Glutamatergic neuron (in vitro differentiated cells): ENCODE measurements around the gene DHX29. TPM values are rescaled to one million over a fixed set of nuclear protein-coding genes. Genes with fewer than 3 reads are reported as not detected.

Experiments used
- DNase-seq: peaks from one replicate; pipeline ENCODE4 v3.0.0; 2022
- H3K27ac Mint-ChIP-seq: one replicate; pipeline ENCODE4 v1.8.0; 2020; ENCODE audit warnings: mild to moderate bottlenecking, mixed read lengths, inconsistent platforms; ENCODE audit not compliant: unreplicated experiment
- H3K27me3 Mint-ChIP-seq: one replicate; pipeline ENCODE4 v1.8.0; 2020; ENCODE audit warnings: mild to moderate bottlenecking, moderate library complexity, mixed read lengths, inconsistent platforms; ENCODE audit not compliant: unreplicated experiment
- H3K36me3 Mint-ChIP-seq: one replicate; pipeline ENCODE4 v1.8.0; 2020; ENCODE audit warnings: mild to moderate bottlenecking, mixed read lengths, inconsistent platforms; ENCODE audit not compliant: unreplicated experiment
- H3K4me1 Mint-ChIP-seq: one replicate; pipeline ENCODE4 v1.8.0; 2020; ENCODE audit warnings: mild to moderate bottlenecking, low read depth, mixed read lengths, inconsistent platforms; ENCODE audit not compliant: unreplicated experiment
- H3K4me3 Mint-ChIP-seq: one replicate; pipeline ENCODE4 v1.8.0; 2020; ENCODE audit warnings: mild to moderate bottlenecking, mixed read lengths, inconsistent platforms; ENCODE audit not compliant: unreplicated experiment
- H3K9me3 Mint-ChIP-seq: one replicate; pipeline ENCODE4 v1.8.0; 2020; ENCODE audit warnings: mild to moderate bottlenecking, moderate library complexity, mixed read lengths, inconsistent platforms; ENCODE audit not compliant: unreplicated experiment
- total RNA-seq: library from RNA; stranded (reverse); fragmentation: NEBNext Ultra II Directional; extraction: Animal tissue kit (Norgen Biotek cat#: 25700); gene quantifications from one replicate; pipeline ENCODE4 v1.2.1, GENCODE V29; 2021; ENCODE audit not compliant: unreplicated experiment
- TF ChIP-seq, protein P1 (sequence below): fragments of 200-600 bp; sonication (generic); IDR thresholded peaks from one replicate; pipeline ENCODE4 v1.5.0; 2021; ENCODE audit not compliant: partially characterized antibody, unreplicated experiment

DHX29 gene
- total RNA-seq, 1 donor from 2014 or later: 22.9 TPM

DNA sequence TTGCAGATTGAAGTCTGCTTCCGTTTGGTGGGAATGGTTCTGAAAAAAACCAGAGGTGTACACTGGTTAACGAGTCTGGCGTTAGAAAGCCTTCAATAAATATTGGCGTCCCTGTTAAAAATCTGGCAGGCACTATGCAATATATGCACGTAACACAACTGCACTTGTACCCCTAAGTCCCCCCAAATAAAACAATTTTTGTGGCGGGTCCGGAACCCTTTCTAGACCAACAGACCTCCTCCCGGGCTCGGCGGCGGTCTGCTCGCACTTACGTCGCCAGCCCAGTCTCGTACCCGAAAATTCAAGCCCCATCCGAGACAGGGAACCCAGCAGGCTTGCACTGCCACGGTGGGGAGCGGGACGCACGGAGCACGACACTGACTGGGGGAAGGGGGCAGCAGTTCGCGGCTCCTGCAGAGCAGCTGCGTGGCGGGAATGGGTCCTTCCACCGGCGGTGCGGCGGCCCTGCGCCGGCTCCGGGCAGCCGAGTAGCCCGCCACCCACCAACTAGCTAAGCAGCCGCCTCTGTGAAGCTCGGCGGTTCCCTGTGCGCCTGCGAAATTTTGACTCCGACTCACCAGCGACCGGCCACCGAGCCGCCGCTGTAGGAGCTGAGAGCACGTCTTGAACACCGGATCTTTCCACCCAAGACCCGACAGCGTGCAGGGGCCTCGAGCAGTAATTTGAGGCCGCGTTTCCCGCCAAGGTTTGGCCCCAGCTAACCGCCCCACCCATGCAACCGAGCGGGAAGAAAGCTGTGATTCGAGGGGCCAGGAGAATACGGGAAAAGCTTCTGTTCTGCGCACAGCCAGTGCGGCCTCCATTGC, 84.3 kb downstream of the DHX29 start:
- H3K4me3 Mint-ChIP-seq: peak overlapping the region; percentile 17
- H3K9me3 Mint-ChIP-seq: peaks cover 8% of the 10 kb centered on the region
- peak; percentile 55 for DNase-seq
- H3K27ac Mint-ChIP-seq: no peak overlapping the region
- peaks cover 3% of the 10 kb centered on the region for H3K4me1 Mint-ChIP-seq
- peaks cover 36% of the 10 kb centered on the region for H3K27me3 Mint-ChIP-seq
- TF ChIP-seq, protein P1, sequence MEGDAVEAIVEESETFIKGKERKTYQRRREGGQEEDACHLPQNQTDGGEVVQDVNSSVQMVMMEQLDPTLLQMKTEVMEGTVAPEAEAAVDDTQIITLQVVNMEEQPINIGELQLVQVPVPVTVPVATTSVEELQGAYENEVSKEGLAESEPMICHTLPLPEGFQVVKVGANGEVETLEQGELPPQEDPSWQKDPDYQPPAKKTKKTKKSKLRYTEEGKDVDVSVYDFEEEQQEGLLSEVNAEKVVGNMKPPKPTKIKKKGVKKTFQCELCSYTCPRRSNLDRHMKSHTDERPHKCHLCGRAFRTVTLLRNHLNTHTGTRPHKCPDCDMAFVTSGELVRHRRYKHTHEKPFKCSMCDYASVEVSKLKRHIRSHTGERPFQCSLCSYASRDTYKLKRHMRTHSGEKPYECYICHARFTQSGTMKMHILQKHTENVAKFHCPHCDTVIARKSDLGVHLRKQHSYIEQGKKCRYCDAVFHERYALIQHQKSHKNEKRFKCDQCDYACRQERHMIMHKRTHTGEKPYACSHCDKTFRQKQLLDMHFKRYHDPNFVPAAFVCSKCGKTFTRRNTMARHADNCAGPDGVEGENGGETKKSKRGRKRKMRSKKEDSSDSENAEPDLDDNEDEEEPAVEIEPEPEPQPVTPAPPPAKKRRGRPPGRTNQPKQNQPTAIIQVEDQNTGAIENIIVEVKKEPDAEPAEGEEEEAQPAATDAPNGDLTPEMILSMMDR: no peak
- no peaks in the 10 kb centered on the region for H3K36me3 Mint-ChIP-seq

DNA sequence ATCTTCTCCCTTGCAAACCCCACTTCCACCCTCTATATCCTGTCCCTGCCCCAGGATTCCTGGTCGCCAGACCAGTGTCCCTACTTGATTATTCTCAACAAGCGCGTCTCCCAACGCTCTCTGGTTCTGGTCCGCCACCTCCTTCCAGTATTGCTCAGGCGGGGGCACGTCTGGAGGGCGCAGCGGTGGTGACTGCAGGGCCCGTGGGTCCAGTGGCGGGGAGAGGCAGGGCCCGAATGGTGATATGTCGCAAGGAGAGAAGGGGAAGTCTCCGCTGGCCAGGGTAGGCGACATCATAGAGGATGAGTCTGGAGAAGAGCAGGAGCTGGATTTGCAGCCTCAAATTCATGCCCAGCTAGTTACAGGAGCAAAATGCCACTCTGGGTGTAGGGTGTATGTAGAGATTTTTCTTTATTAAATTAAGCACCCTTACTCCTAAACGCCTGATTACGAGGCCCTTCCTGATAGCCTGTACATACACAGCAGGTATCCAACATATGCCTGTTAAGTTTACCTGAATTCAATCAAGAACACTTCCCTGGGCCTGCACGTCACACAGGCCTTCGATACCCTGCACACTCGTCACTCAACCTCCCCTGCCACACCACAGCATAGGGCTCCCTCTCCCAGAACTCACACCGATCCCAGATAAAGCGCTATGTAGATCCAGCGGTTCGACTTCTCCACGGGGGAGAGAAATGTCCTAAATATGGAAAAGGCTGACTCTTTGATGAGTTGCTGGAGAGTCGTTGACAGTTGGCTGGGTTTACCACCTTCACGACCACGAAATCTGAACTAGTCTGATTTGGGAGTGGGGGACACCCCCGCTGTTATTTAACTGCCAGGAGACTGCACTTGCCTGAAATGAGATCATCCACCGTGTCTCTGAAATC, 85.2 kb downstream of the DHX29 start:
- no peaks in the 10 kb centered on the region for H3K36me3 Mint-ChIP-seq
- no peak overlapping the region for H3K27ac Mint-ChIP-seq
- H3K27me3 Mint-ChIP-seq: peaks cover 29% of the 10 kb centered on the region
- H3K4me1 Mint-ChIP-seq: no peaks in the 10 kb centered on the region
- peaks cover 5% of the 10 kb centered on the region for H3K9me3 Mint-ChIP-seq
- DNase-seq: no peak
- TF ChIP-seq, protein P1: no peak
- H3K4me3 Mint-ChIP-seq: peak overlapping the region; percentile 12

DNA sequence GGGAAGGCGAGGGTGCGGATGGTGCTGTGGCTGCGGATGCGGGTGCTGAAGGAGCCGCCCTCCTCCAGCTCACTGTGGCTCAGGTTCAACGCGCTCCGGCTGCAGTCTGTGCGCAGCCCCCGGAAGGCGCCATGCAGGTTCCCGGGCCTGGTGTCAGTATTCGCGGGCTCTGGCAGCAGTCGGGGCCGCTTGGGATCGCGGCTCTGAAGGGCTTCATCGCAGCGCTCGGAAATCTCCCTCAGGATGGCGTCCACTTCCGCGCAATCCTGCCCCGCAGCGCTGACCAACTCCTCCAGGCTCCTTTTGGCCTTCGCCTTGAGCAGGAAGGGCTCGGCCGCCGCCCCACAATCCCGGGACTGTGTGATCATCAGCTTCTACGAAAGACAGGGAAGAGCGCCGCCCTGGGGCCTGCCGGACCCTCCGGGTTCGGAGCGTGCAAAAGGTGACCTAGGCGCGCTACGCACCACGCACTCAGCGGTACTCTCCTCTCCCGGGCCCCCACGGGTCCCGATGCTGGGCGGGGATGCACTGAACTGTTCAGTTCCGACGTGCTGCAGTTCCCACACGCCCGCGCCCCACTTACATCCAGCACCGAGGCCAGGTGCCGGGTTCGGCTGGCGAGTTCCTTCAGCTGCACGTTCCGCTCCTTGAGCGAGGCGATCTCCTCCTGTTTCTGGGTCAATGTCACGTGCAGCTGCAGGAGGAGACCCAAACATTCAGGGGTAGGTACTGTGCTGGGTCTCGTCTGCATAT, 86.9 kb downstream of the DHX29 start:
- Mint-ChIP-seq H3K4me1 (no peaks in the 10 kb centered on the region), H3K27me3 (peaks cover 28% of the 10 kb centered on the region), H3K4me3 (peak overlapping the region; percentile 91), H3K36me3 (no peaks in the 10 kb centered on the region), H3K9me3 (peaks cover 4% of the 10 kb centered on the region), H3K27ac (no peak overlapping the region)
- DNase-seq: peak; percentile 71
- TF ChIP-seq, protein P1: no peak

DNA sequence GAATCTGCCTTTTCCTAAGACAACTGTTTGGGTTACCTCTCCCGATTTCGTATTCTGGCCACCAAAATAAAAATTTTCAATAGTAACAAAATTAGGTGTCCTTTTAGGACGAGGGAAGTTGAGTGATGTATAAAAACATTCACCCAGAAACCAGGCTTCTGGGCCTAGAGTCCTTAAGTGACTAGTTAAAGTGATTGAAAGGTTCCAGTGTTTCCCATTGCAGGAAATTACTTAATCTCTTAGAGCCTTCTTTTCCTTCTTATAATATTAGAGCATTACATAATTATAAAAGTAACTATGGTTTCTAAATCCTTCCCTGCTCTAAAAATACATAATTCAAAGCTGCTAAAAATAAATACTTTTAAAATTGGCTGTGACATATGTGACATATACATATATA, 87.7 kb downstream of the DHX29 start:
- TF ChIP-seq, protein P1: no peak
- Mint-ChIP-seq H3K27ac (no peak overlapping the region), H3K4me1 (no peaks in the 10 kb centered on the region), H3K36me3 (no peaks in the 10 kb centered on the region), H3K27me3 (peaks cover 22% of the 10 kb centered on the region), H3K4me3 (peak overlapping the region; percentile 91), H3K9me3 (peaks cover 3% of the 10 kb centered on the region)
- no peak for DNase-seq
